ENCODE measurements around the gene PAK6. TPM values are rescaled to one million over a fixed set of nuclear protein-coding genes. Genes with fewer than 3 reads are reported as not detected.

Gene PAK6
- total and polyA plus RNA-seq, 9 of the 15 experiments (the other 6 are each of a cell fraction or from before 2014, with no cell fraction given): 0.03 to 0.74 (median 0.16) TPM; not detected in 2

DNA sequence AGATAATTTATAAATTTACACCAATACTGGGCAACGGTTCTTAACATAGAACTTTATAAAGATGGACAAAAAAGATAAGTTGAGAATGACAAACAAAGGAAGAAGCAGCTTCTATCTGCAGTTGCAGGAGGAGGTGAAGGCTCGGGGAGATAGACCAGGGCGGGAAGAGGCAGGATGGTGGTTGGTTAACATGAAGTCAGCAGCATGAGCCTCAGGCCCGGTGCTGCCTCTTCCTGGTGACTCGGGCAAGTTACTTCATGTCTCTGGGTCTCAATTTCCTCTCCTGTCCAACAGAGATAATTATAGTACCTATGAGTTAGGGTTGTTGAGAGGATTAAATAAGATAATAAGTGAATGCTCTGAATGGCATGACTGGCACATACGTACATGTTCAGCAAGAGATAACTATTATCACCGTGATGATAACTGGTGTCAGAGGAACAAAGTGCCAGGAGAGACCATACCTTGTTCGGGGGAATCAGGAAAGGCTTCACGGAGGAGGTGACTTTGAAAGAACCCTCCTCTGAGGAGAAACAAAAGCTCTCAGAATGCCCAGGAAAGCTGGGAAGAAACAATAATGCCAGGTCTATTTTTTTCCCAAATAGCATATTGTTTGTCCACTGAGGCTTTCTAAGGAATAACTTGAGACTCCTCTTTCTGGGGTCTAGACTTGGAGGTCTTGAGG lies 4.4 kb downstream of the PAK6 start:
- H3K4me1 ChIP-seq (replicated peaks in 1 of 2; ENCODE audit: control insufficient read depth in 2 of 2, insufficient read depth in 2 of 2, low read length in 2 of 2): peaks cover 24 to 42% of the 10 kb centered on the region in 2 experiments; a peak in 4 of 5 replicates
- peak overlapping the region; percentile 26 for H3K4me2 ChIP-seq (ENCODE audit: insufficient read depth, low read length)
- WGBS (ENCODE audit: insufficient coverage, low coverage, missing lambda C conversion rate): 12% methylated on average over 9 of the region's 9 CpGs
- DNase-seq (ENCODE audit: extremely low read depth in 1 of 4, low spot score in 3 of 4) (peak; percentile 52 to 72 (median 62)), FAIRE-seq (peak; percentile 81), ATAC-seq (peak; percentile 68)
- H3K27me3 ChIP-seq (ENCODE audit: control insufficient read depth in 2 of 2, insufficient read depth in 2 of 2, low read length in 2 of 2): peaks cover 0 to 17% of the 10 kb centered on the region in 2 experiments; a peak in 2 of 5 replicates
- H3K9ac ChIP-seq (ENCODE audit: insufficient read depth in 1 of 2, low read depth in 2 of 2, low read length in 2 of 2): peak overlapping the region in 1 of 2 experiments; percentile 43; a peak in 1 of 4 replicates
- no peak overlapping the region for H3K4me3 ChIP-seq
- no peaks in the 10 kb centered on the region for H4K20me1 ChIP-seq (replicated peaks; ENCODE audit: control insufficient read depth, insufficient read depth, low read length)
- in situ Hi-C loops (cut with MboI) (no loop called here), intact Hi-C loops (cut with micrococcal nuclease) (no loop called here)
- no peaks in the 10 kb centered on the region for H3K9me3 ChIP-seq (replicated peaks; ENCODE audit: control insufficient read depth, insufficient read depth, low read depth, low read length)
- H2AFZ ChIP-seq (ENCODE audit: low read depth, low read length): peak overlapping the region; percentile 73
- CTCF ChIA-PET (ENCODE audit: low intra/inter-chr PET ratio): interaction anchor here (0.6 kb wide), 1 partner anchor 457 kb away, joined by 3 read pairs; no protein-coding TSS in a partner anchor
- POLR2A ChIA-PET: interaction anchor here (1.0 to 2.1 kb wide), 5 partner anchors 10 to 22 kb away, joined by 3 to 8 read pairs (median 4); no protein-coding TSS in a partner anchor
- no peak overlapping the region for H3K27ac ChIP-seq (ENCODE audit: extremely low read depth, low read depth, low read length)
- no peaks in the 10 kb centered on the region for H3K9me1 ChIP-seq (ENCODE audit: control insufficient read depth, insufficient read depth, low read length)
- H3K36me3 ChIP-seq (ENCODE audit: control insufficient read depth, insufficient read depth, low read length): no peaks in the 10 kb centered on the region
- no peaks in the 10 kb centered on the region for H3K79me2 ChIP-seq (ENCODE audit: control insufficient read depth, insufficient read depth, low read length)
- no TSS peak for BruUV-seq (replicated peaks)
- TF ChIP-seq ZFP36 (IDR thresholded peaks at IDR 0.05; ENCODE audit: low read depth, low read length, partially characterized antibody) (peak; percentile 94), NFYB (IDR thresholded peaks at IDR 0.05; ENCODE audit: extremely low read depth, insufficient read length) (no peak), ZNF77 (CRISPR knock-in tag; IDR thresholded peaks at IDR 0.05) (no peak), CBFA2T2 (conservative IDR thresholded peaks at IDR 0.05) (peak; percentile 66), SIN3B (IDR thresholded peaks at IDR 0.05; ENCODE audit: low read depth) (no peak), SOX6 (IDR thresholded peaks at IDR 0.05) (peak; percentile 51), HNRNPK (IDR thresholded peaks at IDR 0.05; ENCODE audit: low read depth, low read length, poor library complexity, severe bottlenecking) (no peak), TAF15 (IDR thresholded peaks at IDR 0.05; ENCODE audit: low read depth, low read length) (no peak), RAD21 (CRISPR knock-in tag; conservative IDR thresholded peaks at IDR 0.05 in 1 of 2, IDR thresholded peaks at IDR 0.05 in 1 of 2) (peak in 1 of 2 experiments; percentile 12; a peak in 1 of 4 replicates), ZNF583 (CRISPR knock-in tag; IDR thresholded peaks at IDR 0.05) (no peak), CTBP1 (IDR thresholded peaks at IDR 0.05; ENCODE audit: borderline replicate concordance) (peak; percentile 28; the same call in 1 of the 2 replicates)
- TF ChIP-seq, protein P1, sequence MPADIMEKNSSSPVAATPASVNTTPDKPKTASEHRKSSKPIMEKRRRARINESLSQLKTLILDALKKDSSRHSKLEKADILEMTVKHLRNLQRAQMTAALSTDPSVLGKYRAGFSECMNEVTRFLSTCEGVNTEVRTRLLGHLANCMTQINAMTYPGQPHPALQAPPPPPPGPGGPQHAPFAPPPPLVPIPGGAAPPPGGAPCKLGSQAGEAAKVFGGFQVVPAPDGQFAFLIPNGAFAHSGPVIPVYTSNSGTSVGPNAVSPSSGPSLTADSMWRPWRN (IDR thresholded peaks at IDR 0.05; ENCODE audit: low read depth): no peak
- TF ChIP-seq, protein P2, sequence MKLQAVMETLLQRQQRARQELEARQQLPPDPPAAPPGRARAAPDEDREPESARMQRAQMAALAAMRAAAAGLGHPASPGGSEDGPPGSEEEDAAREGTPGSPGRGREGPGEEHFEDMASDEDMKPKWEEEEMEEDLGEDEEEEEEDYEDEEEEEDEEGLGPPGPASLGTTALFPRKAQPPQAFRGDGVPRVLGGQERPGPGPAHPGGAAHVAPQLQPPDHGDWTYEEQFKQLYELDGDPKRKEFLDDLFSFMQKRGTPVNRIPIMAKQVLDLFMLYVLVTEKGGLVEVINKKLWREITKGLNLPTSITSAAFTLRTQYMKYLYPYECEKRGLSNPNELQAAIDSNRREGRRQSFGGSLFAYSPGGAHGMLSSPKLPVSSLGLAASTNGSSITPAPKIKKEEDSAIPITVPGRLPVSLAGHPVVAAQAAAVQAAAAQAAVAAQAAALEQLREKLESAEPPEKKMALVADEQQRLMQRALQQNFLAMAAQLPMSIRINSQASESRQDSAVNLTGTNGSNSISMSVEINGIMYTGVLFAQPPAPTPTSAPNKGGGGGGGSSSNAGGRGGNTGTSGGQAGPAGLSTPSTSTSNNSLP (IDR thresholded peaks at IDR 0.05; ENCODE audit: borderline replicate concordance, low read depth, low read length): no peak
- TF ChIP-seq, protein P3, sequence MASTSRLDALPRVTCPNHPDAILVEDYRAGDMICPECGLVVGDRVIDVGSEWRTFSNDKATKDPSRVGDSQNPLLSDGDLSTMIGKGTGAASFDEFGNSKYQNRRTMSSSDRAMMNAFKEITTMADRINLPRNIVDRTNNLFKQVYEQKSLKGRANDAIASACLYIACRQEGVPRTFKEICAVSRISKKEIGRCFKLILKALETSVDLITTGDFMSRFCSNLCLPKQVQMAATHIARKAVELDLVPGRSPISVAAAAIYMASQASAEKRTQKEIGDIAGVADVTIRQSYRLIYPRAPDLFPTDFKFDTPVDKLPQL (IDR thresholded peaks at IDR 0.05; ENCODE audit: extremely low read depth, insufficient read length): no peak
- TF ChIP-seq, protein P4, sequence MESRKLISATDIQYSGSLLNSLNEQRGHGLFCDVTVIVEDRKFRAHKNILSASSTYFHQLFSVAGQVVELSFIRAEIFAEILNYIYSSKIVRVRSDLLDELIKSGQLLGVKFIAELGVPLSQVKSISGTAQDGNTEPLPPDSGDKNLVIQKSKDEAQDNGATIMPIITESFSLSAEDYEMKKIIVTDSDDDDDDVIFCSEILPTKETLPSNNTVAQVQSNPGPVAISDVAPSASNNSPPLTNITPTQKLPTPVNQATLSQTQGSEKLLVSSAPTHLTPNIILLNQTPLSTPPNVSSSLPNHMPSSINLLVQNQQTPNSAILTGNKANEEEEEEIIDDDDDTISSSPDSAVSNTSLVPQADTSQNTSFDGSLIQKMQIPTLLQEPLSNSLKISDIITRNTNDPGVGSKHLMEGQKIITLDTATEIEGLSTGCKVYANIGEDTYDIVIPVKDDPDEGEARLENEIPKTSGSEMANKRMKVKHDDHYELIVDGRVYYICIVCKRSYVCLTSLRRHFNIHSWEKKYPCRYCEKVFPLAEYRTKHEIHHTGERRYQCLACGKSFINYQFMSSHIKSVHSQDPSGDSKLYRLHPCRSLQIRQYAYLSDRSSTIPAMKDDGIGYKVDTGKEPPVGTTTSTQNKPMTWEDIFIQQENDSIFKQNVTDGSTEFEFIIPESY (CRISPR knock-in tag; IDR thresholded peaks at IDR 0.05): no peak

Measured in K562 (cell line).